SHP77 (cell line): Measurements from ENCODE around the gene PPP2CA.
"Not testable (repeated sequence)": the region's sequence is repeated elsewhere in the genome, so short reads cannot be mapped to it uniquely, and the experiment has no call there.

ENCODE experiments used
- DNase-seq, 2 experiments: peaks; one replicate each; lab custom pipeline; 2025; lab: John Stamatoyannopoulos, UW

PPP2CA gene

GRCh38 chr5:134189031-134189430 is 36.8 kb downstream of the PPP2CA start:
- DNase-seq = no peak

GRCh38 chr5:134188092-134188491 is 37.8 kb downstream of the PPP2CA start:
- no peak for DNase-seq

- peak; percentile 54 to 60 for DNase-seq
Measured at GRCh38 chr5:134184155-134185135, 41.4 kb downstream of the PPP2CA start.

GRCh38 chr5:134183481-134183880 is 42.4 kb downstream of the PPP2CA start:
- no peak for DNase-seq

GRCh38 chr5:134178096-134178419 is 47.8 kb downstream of the PPP2CA start:
- DNase-seq = no peak

GRCh38 chr5:134177369-134178095 is 48.3 kb downstream of the PPP2CA start:
- DNase-seq = peak; percentile 30 to 51

GRCh38 chr5:134176511-134177368 is 49.1 kb downstream of the PPP2CA start, which contains the start of gene SKP1:
Gene SKP1, minus strand, starts transcription at chr5:134176950. Its CDS starts 2,928 bp downstream, at chr5:134174022.
- DNase-seq = peak; percentile 44 to 69

- peak; percentile 14 to 29 for DNase-seq
Measured at GRCh38 chr5:134175921-134176510, 49.9 kb downstream of the PPP2CA start.

GRCh38 chr5:134174841-134175839 is 50.7 kb downstream of the PPP2CA start:
- DNase-seq = peak; percentile 1 to 13

GRCh38 chr5:134171972-134172371 is 53.9 kb downstream of the PPP2CA start:
- DNase-seq = no peak

- DNase-seq = no peak
Measured at GRCh38 chr5:134162592-134162991, 63.3 kb downstream of the PPP2CA start.

GRCh38 chr5:134161513-134162395 is 64.1 kb downstream of the PPP2CA start:
- no peak for DNase-seq

- DNase-seq = no peak
Measured at GRCh38 chr5:134153657-134154056, 72.2 kb downstream of the PPP2CA start.

GRCh38 chr5:134153241-134153640 is 72.6 kb downstream of the PPP2CA start:
- DNase-seq = no peak

GRCh38 chr5:134152173-134152832 is 73.6 kb downstream of the PPP2CA start:
- not testable (repeated sequence) for DNase-seq

- DNase-seq = no peak
Measured at GRCh38 chr5:134151723-134152122, 74.2 kb downstream of the PPP2CA start.

- no peak for DNase-seq
Measured at GRCh38 chr5:134149571-134150303, 76.1 kb downstream of the PPP2CA start.

GRCh38 chr5:134148986-134149539 is 76.8 kb downstream of the PPP2CA start:
- DNase-seq = no peak
